Activated T-cell treated with anti-CD3 and anti-CD28 coated beads, Interleukin-2, amount 50 U/mL, for 72 hours (primary cell): ENCODE data around the gene AGBL4. TPM values are rescaled to one million over a fixed set of nuclear protein-coding genes. Genes with fewer than 3 reads are reported as not detected.

ENCODE experiments used
- ATAC-seq, 2 donors: fragments of 150-1000 bp; cut with Tn5 transposase; replicated peaks in 1 of 2; 2 replicates each; pipeline ENCODE4 v1.10.0; 2021; ENCODE audit warnings: moderate library complexity in 2 of 2, mild to moderate bottlenecking in 1 of 2
- DNase-seq, 2 donors: peaks; one replicate each; pipeline ENCODE4 v3.0.0; 2021 to 2022; ENCODE audit warnings: mixed read lengths in 1 of 2
- H3K27ac Mint-ChIP-seq: one replicate; pipeline ENCODE4 v1.8.0; 2022; ENCODE audit warnings: mild to moderate bottlenecking, moderate library complexity, mixed read lengths
- H3K27me3 Mint-ChIP-seq: one replicate; pipeline ENCODE4 v1.8.0; 2022; ENCODE audit warnings: low read depth, mixed read lengths
- H3K36me3 Mint-ChIP-seq, 2 donors: one replicate each; pipeline ENCODE4 v1.8.0; 2022; ENCODE audit warnings: mixed read lengths in 2 of 2, mild to moderate bottlenecking in 1 of 2; ENCODE audit not compliant: insufficient read depth in 2 of 2
- H3K4me1 Mint-ChIP-seq: one replicate; pipeline ENCODE4 v1.8.0; 2022; ENCODE audit warnings: low read depth, mixed read lengths
- H3K4me3 Mint-ChIP-seq, 2 donors: one replicate each; pipeline ENCODE4 v1.8.0; 2022; ENCODE audit warnings: mild to moderate bottlenecking in 2 of 2, mixed read lengths in 2 of 2, moderate library complexity in 2 of 2
- H3K9me3 Mint-ChIP-seq, 2 donors: one replicate each; pipeline ENCODE4 v1.8.0; 2022; ENCODE audit warnings: mixed read lengths in 2 of 2
- total RNA-seq, 2 donors: library from RNA; stranded (reverse); gene quantifications; one replicate each; pipeline ENCODE4 v1.2.3, GENCODE V29; 2022

AGBL4 gene
- total RNA-seq, 2 donors from 2014 or later, result not detected

- DNase-seq, result no peak
- H3K27ac Mint-ChIP-seq, result no peak overlapping the region
- no peaks in the 10 kb centered on the region for H3K9me3 Mint-ChIP-seq
- H3K4me3 Mint-ChIP-seq, result no peak overlapping the region
- ATAC-seq, result no peak
- no peaks in the 10 kb centered on the region for H3K36me3 Mint-ChIP-seq
- no peaks in the 10 kb centered on the region for H3K27me3 Mint-ChIP-seq
- H3K4me1 Mint-ChIP-seq, result no peaks in the 10 kb centered on the region
Observed at GRCh38 chr1:48654606-48655210, 1369.0 kb downstream of the AGBL4 start.

GRCh38 chr1:48652334-48652733 is 1371.4 kb downstream of the AGBL4 start:
- Mint-ChIP-seq H3K27me3 (no peaks in the 10 kb centered on the region), H3K27ac (no peak overlapping the region), H3K36me3 (no peaks in the 10 kb centered on the region), H3K4me1 (no peaks in the 10 kb centered on the region), H3K9me3 (no peaks in the 10 kb centered on the region), H3K4me3 (no peak overlapping the region)
- no peak for DNase-seq
- no peak for ATAC-seq

- no peak overlapping the region for H3K4me3 Mint-ChIP-seq
- H3K27me3 Mint-ChIP-seq, result peaks cover 13% of the 10 kb centered on the region
- no peaks in the 10 kb centered on the region for H3K36me3 Mint-ChIP-seq
- no peak for ATAC-seq
- no peak for DNase-seq
- H3K4me1 Mint-ChIP-seq, result no peaks in the 10 kb centered on the region
- H3K27ac Mint-ChIP-seq, result no peak overlapping the region
- no peaks in the 10 kb centered on the region for H3K9me3 Mint-ChIP-seq
Observed at GRCh38 chr1:48649880-48650279, 1373.9 kb downstream of the AGBL4 start.

GRCh38 chr1:48645883-48646282 is 1377.9 kb downstream of the AGBL4 start:
- no peaks in the 10 kb centered on the region for H3K36me3 Mint-ChIP-seq
- DNase-seq, result no peak

GRCh38 chr1:48644905-48645605 is 1378.7 kb downstream of the AGBL4 start:
- no peak overlapping the region for H3K27ac Mint-ChIP-seq
- H3K4me3 Mint-ChIP-seq, result no peak overlapping the region
- no peaks in the 10 kb centered on the region for H3K4me1 Mint-ChIP-seq
- ATAC-seq (no peak), DNase-seq (no peak)
- H3K27me3 Mint-ChIP-seq, result peaks cover 21% of the 10 kb centered on the region
- H3K36me3 Mint-ChIP-seq, result no peaks in the 10 kb centered on the region
- H3K9me3 Mint-ChIP-seq, result no peaks in the 10 kb centered on the region

More at GRCh38 chr1:48645883-48646282, 1377.9 kb downstream of the AGBL4 start:
- H3K4me1 Mint-ChIP-seq, result no peaks in the 10 kb centered on the region
- no peaks in the 10 kb centered on the region for H3K9me3 Mint-ChIP-seq
- H3K27me3 Mint-ChIP-seq, result peaks cover 21% of the 10 kb centered on the region
- ATAC-seq, result no peak
- H3K27ac Mint-ChIP-seq, result no peak overlapping the region
- no peak overlapping the region for H3K4me3 Mint-ChIP-seq

- Mint-ChIP-seq H3K9me3 (no peaks in the 10 kb centered on the region), H3K4me3 (no peak overlapping the region), H3K4me1 (no peaks in the 10 kb centered on the region), H3K36me3 (no peaks in the 10 kb centered on the region), H3K27me3 (peaks cover 21% of the 10 kb centered on the region), H3K27ac (no peak overlapping the region)
- no peak for DNase-seq
- ATAC-seq, result no peak
Observed at GRCh38 chr1:48644190-48644900, 1379.4 kb downstream of the AGBL4 start.

GRCh38 chr1:48643193-48643592 is 1380.6 kb downstream of the AGBL4 start:
- no peak overlapping the region for H3K27ac Mint-ChIP-seq
- no peaks in the 10 kb centered on the region for H3K4me1 Mint-ChIP-seq
- H3K4me3 Mint-ChIP-seq, result no peak overlapping the region
- H3K9me3 Mint-ChIP-seq, result no peaks in the 10 kb centered on the region
- no peak for DNase-seq
- ATAC-seq, result no peak
- no peaks in the 10 kb centered on the region for H3K36me3 Mint-ChIP-seq
- H3K27me3 Mint-ChIP-seq, result peaks cover 21% of the 10 kb centered on the region

- H3K27me3 Mint-ChIP-seq, result peaks cover 19% of the 10 kb centered on the region
- no peak for DNase-seq
- ATAC-seq, result no peak
- H3K4me1 Mint-ChIP-seq, result no peaks in the 10 kb centered on the region
- no peak overlapping the region for H3K4me3 Mint-ChIP-seq
- no peak overlapping the region for H3K27ac Mint-ChIP-seq
- H3K9me3 Mint-ChIP-seq, result no peaks in the 10 kb centered on the region
- H3K36me3 Mint-ChIP-seq, result no peaks in the 10 kb centered on the region
Observed at GRCh38 chr1:48640836-48641492, 1382.8 kb downstream of the AGBL4 start.

- DNase-seq (no peak), ATAC-seq (no peak)
- Mint-ChIP-seq H3K4me1 (no peaks in the 10 kb centered on the region), H3K36me3 (no peaks in the 10 kb centered on the region), H3K27me3 (peaks cover 13% of the 10 kb centered on the region), H3K27ac (no peak overlapping the region), H3K4me3 (no peak overlapping the region), H3K9me3 (no peaks in the 10 kb centered on the region)
Observed at GRCh38 chr1:48629867-48630266, 1393.9 kb downstream of the AGBL4 start.

- ATAC-seq (no peak), DNase-seq (no peak)
- H3K4me3 Mint-ChIP-seq, result no peak overlapping the region
- H3K9me3 Mint-ChIP-seq, result no peaks in the 10 kb centered on the region
- H3K4me1 Mint-ChIP-seq, result no peaks in the 10 kb centered on the region
- H3K27me3 Mint-ChIP-seq, result peaks cover 16% of the 10 kb centered on the region
- H3K27ac Mint-ChIP-seq, result no peak overlapping the region
- H3K36me3 Mint-ChIP-seq, result no peaks in the 10 kb centered on the region
Observed at GRCh38 chr1:48627486-48627885, 1396.3 kb downstream of the AGBL4 start.

- Mint-ChIP-seq H3K9me3 (no peaks in the 10 kb centered on the region), H3K4me1 (no peaks in the 10 kb centered on the region), H3K27ac (no peak overlapping the region), H3K4me3 (no peak overlapping the region), H3K27me3 (peaks cover 8% of the 10 kb centered on the region), H3K36me3 (no peaks in the 10 kb centered on the region)
- DNase-seq (no peak), ATAC-seq (no peak)
Observed at GRCh38 chr1:48619539-48619938, 1404.2 kb downstream of the AGBL4 start.

- Mint-ChIP-seq H3K27ac (no peak overlapping the region), H3K27me3 (no peaks in the 10 kb centered on the region), H3K36me3 (no peaks in the 10 kb centered on the region), H3K9me3 (no peaks in the 10 kb centered on the region), H3K4me1 (no peaks in the 10 kb centered on the region), H3K4me3 (no peak overlapping the region)
- ATAC-seq, result no peak
- DNase-seq, result no peak
Observed at GRCh38 chr1:48617252-48617651, 1406.5 kb downstream of the AGBL4 start.

- H3K27me3 Mint-ChIP-seq, result no peaks in the 10 kb centered on the region
- no peaks in the 10 kb centered on the region for H3K36me3 Mint-ChIP-seq
- H3K4me3 Mint-ChIP-seq, result no peak overlapping the region
- H3K9me3 Mint-ChIP-seq, result no peaks in the 10 kb centered on the region
- ATAC-seq (no peak), DNase-seq (no peak)
- H3K27ac Mint-ChIP-seq, result no peak overlapping the region
- H3K4me1 Mint-ChIP-seq, result no peaks in the 10 kb centered on the region
Observed at GRCh38 chr1:48616710-48617109, 1407.0 kb downstream of the AGBL4 start.
